ENCODE data around the gene TMBIM1.
"Not testable (repeated sequence)": the region's sequence is repeated elsewhere in the genome, so short reads cannot be mapped to it uniquely, and the experiment has no call there.

Gene TMBIM1

DNA sequence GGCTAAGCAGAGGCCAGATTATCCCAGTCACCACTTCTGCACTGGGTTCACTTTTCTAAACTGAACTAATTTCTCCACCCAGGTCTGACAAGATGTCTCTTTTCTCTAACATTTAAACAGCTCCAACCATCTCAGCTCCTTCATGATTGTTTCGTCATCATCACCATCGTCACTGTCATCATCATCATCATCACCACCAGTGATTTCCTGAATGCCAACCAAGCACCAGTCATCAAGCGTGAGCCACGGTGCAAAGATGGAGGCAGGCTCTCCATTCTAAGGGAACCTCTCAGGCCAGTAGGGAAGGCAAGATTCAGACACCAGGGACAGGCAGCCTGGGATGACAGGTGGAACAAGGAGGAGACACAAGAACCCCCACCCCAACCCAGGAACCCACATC, 25.5 kb upstream of the TMBIM1 start:
- DNase-seq = no peak

DNA sequence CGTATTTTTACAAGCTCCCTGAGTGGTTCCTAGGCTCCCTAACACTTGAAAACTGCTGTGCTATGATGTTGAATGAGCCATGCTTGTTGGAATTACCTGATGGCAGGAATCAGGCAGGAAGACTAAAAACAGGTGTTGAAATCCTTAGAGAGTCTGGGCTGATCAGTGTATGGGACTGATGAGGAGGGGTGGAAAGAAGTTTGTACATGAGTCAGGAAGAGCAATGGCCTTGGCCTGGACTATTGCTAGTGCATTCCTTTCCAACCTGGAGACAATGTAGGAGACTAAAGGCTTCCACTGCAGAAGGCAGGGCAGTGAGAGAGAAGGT, 25.0 kb upstream of the TMBIM1 start:
- no peak for DNase-seq

DNA sequence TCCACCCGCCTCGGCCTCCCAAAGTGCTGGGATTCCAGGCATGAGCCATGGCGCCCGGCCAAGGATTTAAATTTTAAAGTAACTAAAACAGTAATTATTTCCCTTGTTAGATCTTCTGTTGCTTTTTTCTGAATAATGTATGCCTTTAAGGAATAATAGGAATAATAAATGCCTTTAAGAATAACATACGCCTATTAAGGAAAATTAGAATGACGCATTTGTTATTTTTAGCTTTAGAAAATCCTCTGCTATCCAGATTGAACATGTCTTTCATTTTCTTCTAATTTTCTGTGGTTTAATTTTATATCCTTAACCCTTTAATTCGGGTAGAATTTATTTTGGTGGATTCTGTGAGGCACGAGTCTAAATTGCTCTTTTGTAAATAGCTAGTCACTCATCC, 23.1 kb upstream of the TMBIM1 start:
- no peak for DNase-seq

- not testable (repeated sequence) for DNase-seq
These were observed 22.5 kb upstream of the TMBIM1 start for GRCh38 chr2:218314764-218315163.

- DNase-seq = no peak
These were observed 21.1 kb upstream of the TMBIM1 start for GRCh38 chr2:218313356-218313755.

DNA sequence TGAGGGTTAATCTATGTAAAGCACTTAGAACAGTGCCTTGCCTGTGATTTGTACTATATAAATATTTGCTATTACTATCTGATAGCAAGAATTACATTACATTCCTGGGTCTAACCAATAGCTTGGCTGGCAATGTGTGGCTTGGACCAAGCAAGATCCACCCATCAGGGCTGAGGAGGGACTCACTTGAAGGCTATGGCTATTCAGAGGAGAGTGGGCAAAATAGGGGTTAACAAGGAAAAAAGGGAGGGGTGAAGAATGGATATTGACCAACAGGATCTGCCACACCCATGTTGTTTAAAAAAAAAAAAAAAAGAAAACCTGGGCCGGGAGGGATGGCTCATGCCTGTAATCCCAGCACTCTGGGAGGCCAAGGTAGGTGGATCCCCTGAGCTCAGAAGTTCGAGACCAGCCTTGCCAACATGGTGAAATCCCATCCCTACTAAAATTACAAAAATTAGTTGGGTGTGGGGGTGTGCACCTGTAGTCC, 20.0 kb upstream of the TMBIM1 start:
- no peak for DNase-seq

- not testable (repeated sequence) for DNase-seq
These were observed 19.4 kb upstream of the TMBIM1 start for GRCh38 chr2:218311541-218312266.

GRCh38 chr2:218310853-218311540, 18.7 kb upstream of the TMBIM1 start:
- no peak for DNase-seq

DNA sequence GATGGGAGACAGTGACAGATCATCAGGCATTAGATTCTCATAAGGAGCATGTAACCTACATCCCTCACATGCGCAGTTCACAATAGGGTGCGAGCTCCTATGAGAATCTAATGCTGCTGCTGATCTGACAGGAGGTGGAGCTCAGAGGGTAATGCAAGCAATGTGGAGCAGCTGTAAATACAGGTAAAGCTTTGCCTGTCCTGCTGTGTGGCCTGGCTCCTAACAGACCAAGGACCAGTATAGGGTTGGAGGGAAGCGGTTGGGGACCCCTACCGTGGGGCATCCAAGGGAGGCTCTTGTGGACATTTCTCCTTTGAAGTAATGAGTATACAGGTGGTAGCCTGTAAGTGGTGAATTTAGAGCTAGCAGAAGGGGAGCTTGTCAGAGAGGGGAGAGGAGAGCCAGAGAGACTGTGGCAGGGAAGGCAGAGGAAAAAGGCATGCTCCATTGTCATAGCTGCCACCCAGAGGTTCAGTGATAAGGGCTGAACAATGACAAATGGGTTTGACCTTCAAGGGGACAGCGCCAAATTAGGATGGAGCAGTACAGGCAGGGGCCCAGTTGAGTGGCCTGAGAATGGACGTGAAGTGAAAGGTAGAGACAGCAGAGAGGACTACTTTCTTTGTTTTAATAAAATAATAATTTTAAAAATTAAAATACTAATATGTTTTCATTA, 15.2 kb upstream of the TMBIM1 start:
- DNase-seq = no peak

DNA sequence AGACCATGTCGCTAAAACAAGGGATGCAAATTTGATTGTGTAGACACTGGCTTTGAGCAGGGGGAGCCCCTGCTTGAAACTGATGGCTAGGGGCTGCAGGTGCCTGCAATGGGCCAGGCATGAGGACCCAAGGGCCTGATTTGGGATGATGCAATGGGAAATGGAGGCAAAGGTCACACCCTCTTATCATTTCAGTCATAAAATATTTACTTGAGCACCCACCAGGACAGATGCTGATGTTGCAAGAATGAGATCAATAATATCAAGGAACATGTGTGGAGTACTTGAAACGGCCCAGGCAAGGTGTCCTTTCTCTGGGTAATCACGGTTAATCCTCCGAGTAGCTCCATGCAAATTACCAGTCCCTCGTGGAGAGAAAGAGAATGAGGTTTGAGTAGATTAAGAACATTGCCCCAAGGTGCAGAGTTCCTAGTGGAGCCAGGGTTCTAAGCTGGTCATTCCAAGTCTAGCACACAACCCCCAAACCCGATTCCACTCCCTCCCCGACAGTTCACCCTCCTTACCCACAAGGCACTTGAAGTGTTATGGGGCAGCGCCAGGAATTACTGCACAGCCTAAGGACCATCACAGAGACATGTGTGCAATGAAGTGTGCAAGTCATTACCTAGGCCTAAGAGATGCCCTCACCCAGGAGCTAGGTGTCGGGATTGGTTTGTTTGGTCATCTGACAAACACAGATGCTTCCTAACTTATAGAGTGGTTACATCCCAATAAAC, 14.0 kb upstream of the TMBIM1 start:
- DNase-seq = no peak

- no peak for DNase-seq
These were observed 13.1 kb upstream of the TMBIM1 start for GRCh38 chr2:218305383-218305782.

DNA sequence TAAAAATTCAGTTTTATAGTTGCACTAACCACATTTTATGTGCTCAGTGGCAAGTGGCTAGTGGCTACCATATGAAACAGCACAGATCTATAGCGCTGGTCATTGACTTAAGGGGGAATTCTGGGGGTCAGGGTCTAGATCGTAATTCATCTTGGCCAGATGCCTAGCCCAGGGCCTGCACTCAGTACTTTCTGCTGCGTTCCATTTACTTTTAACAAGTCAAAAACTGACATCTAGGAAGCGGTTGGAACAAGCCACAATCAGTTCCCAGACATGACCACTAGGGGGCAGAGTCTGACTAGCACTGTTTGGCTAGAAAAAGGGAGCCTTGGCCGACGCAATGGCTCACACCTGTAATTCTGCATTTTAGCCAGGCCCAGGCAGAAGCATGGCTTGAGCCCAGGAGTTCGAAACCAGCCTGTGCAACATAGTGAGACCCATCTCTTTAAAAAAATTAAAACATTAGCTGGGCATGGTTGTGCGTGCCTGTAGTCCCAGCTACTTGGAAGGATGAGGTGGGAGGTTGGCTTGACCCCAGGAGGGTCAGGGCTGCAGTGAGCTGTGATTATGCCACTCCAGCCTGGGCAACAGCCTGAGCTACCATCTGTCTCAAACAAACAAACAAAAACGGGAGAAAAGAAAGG, 9.0 kb upstream of the TMBIM1 start:
- peak; percentile 67 for DNase-seq

GRCh38 chr2:218300141-218300540, 7.8 kb upstream of the TMBIM1 start:
- DNase-seq = no peak

- DNase-seq = no peak
These were observed 6.1 kb upstream of the TMBIM1 start for GRCh38 chr2:218298314-218298875.

- no peak for DNase-seq
These were observed 4.5 kb upstream of the TMBIM1 start for GRCh38 chr2:218296847-218297246.

DNA sequence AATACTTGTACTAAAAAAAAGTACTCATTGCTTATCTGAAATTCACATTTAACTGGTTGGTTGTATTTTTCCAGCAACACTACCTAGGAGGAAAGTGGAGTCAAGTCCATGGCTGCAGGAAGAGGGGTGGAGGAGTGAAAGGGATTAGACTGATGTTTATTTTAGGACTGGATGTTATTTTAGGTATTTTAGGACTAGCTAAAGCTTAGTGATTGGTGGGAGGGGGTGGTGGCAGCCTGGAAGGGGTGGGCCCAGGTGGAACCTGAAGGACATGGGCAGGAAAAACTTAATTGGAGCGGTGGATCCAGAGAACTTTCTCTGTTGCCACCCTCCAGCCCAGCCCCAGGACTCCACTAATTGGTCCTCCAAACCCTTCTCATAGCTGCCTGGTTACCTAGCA, 3.9 kb upstream of the TMBIM1 start:
- no peak for DNase-seq

DNA sequence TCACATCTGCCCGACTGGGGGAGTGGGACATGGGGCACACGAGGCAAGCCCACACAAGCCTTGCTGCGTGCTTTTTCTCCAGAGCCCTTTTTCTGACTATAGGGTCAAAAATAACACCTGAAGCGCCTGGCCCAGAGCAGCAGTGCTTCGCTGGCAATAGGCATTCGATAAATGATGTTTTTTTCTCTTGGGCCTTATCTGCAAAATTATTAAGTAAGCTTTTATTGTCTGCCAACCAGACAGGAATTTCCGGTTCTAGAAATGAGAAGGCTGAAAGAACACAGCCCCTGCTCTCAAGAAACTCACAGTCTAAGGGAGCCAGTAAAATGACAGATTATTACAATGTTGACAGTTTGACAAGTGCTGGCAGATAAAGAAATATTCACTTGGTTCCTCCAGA, 2.7 kb upstream of the TMBIM1 start:
- DNase-seq = no peak

DNA sequence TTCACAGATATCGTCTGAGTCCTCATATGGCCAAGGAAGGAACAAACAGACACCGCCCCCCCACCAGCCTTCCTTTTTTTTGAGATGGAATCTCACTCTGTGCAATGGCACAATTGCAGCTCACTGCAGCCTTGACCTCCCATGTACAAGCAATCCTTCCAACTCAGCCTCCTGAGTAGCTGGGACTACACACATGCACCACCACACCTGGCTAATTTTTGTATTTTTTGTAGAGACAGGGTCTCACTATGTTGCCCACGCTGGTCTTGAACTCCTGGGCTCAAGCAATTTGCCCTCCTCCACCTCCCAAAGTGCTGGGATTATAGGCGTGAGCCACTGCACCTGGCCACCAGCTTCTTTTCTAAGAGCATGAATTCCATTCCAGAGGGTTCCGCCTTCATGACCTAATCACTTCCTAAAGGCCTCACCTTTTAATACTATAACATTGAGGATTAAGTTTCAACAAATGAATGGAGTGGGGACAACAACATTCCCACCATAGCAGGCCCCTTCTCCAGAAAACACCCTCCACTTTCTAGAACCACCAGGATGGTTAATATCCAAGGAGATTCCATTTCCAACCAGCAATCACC, 2.2 kb upstream of the TMBIM1 start:
- DNase-seq = no peak

- DNase-seq = no peak
These were observed 1.6 kb upstream of the TMBIM1 start for GRCh38 chr2:218293715-218294429.

DNA sequence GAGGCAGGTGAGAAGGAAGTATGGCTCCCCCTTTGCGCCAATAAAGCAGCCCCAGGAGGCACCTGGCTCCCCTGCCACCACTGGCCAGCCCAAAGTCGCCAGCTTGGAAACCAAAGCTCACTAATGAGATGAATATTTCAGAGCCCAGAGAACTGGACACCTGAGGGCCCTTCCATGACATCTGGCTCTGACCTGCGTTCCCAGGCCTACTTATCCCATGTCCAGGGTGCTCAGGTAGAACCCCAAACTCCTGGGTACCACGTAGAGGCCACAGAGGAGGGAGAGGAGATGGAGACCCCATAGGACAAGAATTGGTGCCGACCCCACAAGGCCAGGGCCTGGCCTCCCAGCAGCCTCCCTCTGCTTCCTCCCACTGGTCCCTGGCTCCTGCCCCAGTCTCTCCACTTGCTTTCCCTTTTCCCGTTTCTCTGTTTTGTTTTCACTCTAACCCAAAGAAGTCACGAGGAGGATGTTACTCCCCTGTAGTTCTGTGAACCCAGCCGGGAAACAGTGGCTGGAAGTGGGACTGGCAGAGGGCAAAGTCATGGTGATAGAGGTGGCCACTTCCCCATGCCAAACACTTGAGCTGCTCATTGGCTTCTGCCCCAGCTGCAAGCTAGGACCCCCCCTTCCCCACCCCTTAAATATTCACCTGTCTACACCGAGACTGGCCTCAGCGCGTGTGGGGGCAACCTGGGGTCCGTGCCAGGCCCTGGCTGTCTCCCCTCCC, 820 bp downstream of the TMBIM1 start:
- DNase-seq = no peak

Measured in DMS 273 treated with DMSO at 0.1 percent for 48 hours (cell line).